ENCODE measurements around the gene JARID2. TPM values are rescaled to one million over a fixed set of nuclear protein-coding genes. Genes with fewer than 3 reads are reported as not detected.

JARID2 gene
- total RNA-seq, 1 experiment from 2014 or later, result 180 TPM

DNA sequence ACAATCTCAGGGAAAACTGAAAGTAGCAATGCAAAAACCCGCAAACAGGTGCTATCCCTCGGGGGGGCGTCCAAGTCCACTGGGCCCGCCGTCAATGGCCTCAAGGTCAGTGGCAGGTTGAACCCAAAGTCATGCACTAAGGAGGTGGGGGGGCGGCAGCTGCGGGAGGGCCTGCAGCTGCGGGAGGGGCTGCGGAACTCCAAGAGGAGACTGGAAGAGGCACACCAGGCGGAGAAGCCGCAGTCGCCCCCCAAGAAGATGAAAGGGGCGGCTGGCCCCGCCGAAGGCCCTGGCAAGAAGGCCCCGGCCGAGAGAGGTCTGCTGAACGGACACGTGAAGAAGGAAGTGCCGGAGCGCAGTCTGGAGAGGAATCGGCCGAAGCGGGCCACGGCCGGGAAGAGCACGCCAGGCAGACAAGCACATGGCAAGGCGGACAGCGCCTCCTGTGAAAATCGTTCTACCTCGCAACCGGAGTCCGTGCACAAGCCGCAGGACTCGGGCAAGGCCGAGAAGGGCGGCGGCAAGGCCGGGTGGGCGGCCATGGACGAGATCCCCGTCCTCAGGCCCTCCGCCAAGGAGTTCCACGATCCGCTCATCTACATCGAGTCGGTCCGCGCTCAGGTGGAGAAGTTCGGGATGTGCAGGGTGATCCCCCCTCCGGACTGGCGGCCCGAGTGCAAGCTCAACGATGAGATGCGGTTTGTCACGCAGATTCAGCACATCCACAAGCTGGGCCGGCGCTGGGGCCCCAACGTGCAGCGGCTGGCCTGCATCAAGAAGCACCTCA lies 250.7 kb downstream of the JARID2 start (continued):
- TF ChIP-seq ESRRA (CRISPR knock-in tag; IDR thresholded peaks at IDR 0.05; ENCODE audit: borderline replicate concordance) (no peak), KAT7 (CRISPR knock-in tag; IDR thresholded peaks at IDR 0.05; ENCODE audit: borderline replicate concordance) (no peak), ZNF416 (CRISPR knock-in tag; IDR thresholded peaks at IDR 0.05) (no peak), ZNF232 (CRISPR knock-in tag; IDR thresholded peaks at IDR 0.05) (no peak), RORB (CRISPR knock-in tag; IDR thresholded peaks at IDR 0.05) (no peak)

DNA sequence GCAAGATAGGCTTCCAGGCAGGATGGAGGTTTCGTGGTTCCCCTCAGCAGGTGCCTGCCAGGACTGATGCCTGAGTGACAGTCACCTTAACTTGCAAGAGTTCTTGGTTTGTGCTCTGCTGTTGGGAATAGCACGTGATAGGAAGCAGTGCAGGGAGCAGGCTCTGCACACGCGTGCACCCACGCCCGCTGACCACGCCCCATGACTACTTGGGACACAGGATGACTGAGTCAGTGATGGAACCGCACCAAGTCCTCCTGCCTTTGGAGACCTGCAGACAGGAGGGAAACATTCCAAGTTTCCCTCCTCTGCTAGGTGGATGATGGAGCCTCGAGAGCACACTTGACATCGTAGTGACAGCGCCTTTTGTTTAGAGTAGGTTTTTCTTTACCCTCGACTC lies 252.8 kb downstream of the JARID2 start:
- H3K36me3 Mint-ChIP-seq, result peaks cover 81% of the 10 kb centered on the region
- no peak for ATAC-seq
- H3K27ac Mint-ChIP-seq, result peak overlapping the region; percentile 89; the same call in 1 of the 2 replicates
- ChIA-PET POLR2A (no interaction called here), CTCF (no interaction called here)
- DNase-seq (ENCODE audit: low spot score), result no peak
- H3K9me3 Mint-ChIP-seq, result no peaks in the 10 kb centered on the region
- TF ChIP-seq, protein P1, sequence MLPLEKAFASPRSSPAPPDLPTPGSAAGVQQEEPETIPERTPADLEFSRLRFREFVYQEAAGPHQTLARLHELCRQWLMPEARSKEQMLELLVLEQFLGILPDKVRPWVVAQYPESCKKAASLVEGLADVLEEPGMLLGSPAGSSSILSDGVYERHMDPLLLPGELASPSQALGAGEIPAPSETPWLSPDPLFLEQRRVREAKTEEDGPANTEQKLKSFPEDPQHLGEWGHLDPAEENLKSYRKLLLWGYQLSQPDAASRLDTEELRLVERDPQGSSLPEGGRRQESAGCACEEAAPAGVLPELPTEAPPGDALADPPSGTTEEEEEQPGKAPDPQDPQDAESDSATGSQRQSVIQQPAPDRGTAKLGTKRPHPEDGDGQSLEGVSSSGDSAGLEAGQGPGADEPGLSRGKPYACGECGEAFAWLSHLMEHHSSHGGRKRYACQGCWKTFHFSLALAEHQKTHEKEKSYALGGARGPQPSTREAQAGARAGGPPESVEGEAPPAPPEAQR (CRISPR knock-in tag; IDR thresholded peaks at IDR 0.05), result no peak
- TF ChIP-seq RORB (CRISPR knock-in tag; IDR thresholded peaks at IDR 0.05) (no peak), MYBL2 (CRISPR knock-in tag; IDR thresholded peaks at IDR 0.05) (no peak)
- H3K4me3 Mint-ChIP-seq, result no peak overlapping the region
- H3K27me3 Mint-ChIP-seq (ENCODE audit: low read depth), result no peaks in the 10 kb centered on the region; the same call in 1 of the 2 replicates
- H3K4me1 Mint-ChIP-seq, result peaks cover 37% of the 10 kb centered on the region

DNA sequence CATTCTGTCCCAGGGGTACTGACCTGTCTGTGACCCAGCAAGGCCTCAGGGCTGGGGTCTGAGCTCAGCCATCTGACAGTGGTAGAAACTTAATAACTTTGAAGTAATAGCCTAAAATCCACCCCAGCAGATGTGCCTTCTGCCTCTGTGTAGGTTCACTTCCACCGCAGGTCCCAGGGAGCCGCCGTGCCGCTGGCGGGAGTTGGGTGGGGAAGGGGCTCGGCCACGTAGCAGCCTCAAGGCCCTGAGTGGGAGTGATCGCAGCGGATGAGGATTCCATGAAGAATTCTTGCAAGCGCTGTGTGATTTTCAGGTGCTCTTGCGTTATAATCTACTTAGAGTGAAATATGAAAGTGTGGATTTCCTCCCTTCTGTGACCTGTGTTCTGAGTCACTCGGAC lies 253.3 kb downstream of the JARID2 start:
- Mint-ChIP-seq H3K27me3 (ENCODE audit: low read depth) (no peaks in the 10 kb centered on the region; the same call in 1 of the 2 replicates), H3K4me1 (peaks cover 34% of the 10 kb centered on the region), H3K9me3 (no peaks in the 10 kb centered on the region), H3K36me3 (peaks cover 85% of the 10 kb centered on the region), H3K4me3 (no peak overlapping the region), H3K27ac (peak overlapping the region; percentile 76; the same call in 1 of the 2 replicates)
- TF ChIP-seq, protein P2, sequence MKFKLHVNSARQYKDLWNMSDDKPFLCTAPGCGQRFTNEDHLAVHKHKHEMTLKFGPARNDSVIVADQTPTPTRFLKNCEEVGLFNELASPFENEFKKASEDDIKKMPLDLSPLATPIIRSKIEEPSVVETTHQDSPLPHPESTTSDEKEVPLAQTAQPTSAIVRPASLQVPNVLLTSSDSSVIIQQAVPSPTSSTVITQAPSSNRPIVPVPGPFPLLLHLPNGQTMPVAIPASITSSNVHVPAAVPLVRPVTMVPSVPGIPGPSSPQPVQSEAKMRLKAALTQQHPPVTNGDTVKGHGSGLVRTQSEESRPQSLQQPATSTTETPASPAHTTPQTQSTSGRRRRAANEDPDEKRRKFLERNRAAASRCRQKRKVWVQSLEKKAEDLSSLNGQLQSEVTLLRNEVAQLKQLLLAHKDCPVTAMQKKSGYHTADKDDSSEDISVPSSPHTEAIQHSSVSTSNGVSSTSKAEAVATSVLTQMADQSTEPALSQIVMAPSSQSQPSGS (CRISPR knock-in tag; IDR thresholded peaks at IDR 0.05; ENCODE audit: borderline replicate concordance, low read depth), result no peak
- TF ChIP-seq, protein P3, sequence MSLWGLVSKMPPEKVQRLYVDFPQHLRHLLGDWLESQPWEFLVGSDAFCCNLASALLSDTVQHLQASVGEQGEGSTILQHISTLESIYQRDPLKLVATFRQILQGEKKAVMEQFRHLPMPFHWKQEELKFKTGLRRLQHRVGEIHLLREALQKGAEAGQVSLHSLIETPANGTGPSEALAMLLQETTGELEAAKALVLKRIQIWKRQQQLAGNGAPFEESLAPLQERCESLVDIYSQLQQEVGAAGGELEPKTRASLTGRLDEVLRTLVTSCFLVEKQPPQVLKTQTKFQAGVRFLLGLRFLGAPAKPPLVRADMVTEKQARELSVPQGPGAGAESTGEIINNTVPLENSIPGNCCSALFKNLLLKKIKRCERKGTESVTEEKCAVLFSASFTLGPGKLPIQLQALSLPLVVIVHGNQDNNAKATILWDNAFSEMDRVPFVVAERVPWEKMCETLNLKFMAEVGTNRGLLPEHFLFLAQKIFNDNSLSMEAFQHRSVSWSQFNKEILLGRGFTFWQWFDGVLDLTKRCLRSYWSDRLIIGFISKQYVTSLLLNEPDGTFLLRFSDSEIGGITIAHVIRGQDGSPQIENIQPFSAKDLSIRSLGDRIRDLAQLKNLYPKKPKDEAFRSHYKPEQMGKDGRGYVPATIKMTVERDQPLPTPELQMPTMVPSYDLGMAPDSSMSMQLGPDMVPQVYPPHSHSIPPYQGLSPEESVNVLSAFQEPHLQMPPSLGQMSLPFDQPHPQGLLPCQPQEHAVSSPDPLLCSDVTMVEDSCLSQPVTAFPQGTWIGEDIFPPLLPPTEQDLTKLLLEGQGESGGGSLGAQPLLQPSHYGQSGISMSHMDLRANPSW (CRISPR knock-in tag; conservative IDR thresholded peaks at IDR 0.05; ENCODE audit: low read depth), result no peak
- TF ChIP-seq, protein P4, sequence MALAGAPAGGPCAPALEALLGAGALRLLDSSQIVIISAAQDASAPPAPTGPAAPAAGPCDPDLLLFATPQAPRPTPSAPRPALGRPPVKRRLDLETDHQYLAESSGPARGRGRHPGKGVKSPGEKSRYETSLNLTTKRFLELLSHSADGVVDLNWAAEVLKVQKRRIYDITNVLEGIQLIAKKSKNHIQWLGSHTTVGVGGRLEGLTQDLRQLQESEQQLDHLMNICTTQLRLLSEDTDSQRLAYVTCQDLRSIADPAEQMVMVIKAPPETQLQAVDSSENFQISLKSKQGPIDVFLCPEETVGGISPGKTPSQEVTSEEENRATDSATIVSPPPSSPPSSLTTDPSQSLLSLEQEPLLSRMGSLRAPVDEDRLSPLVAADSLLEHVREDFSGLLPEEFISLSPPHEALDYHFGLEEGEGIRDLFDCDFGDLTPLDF (CRISPR knock-in tag; IDR thresholded peaks at IDR 0.05), result no peak
- TF ChIP-seq, protein P5, sequence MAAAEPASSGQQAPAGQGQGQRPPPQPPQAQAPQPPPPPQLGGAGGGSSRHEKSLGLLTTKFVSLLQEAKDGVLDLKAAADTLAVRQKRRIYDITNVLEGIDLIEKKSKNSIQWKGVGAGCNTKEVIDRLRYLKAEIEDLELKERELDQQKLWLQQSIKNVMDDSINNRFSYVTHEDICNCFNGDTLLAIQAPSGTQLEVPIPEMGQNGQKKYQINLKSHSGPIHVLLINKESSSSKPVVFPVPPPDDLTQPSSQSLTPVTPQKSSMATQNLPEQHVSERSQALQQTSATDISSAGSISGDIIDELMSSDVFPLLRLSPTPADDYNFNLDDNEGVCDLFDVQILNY (CRISPR knock-in tag; IDR thresholded peaks at IDR 0.05), result no peak
- no peak for TF ChIP-seq ZNF416 (CRISPR knock-in tag; IDR thresholded peaks at IDR 0.05)
- TF ChIP-seq, protein P6, sequence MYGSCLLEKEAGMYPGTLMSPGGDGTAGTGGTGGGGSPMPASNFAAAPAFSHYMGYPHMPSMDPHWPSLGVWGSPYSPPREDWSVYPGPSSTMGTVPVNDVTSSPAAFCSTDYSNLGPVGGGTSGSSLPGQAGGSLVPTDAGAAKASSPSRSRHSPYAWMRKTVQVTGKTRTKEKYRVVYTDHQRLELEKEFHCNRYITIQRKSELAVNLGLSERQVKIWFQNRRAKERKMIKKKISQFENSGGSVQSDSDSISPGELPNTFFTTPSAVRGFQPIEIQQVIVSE (CRISPR knock-in tag; IDR thresholded peaks at IDR 0.05; ENCODE audit: borderline replicate concordance), result no peak
- TF ChIP-seq FOXK1 (CRISPR knock-in tag; IDR thresholded peaks at IDR 0.05), result no peak
- no peak for TF ChIP-seq RORB (CRISPR knock-in tag; IDR thresholded peaks at IDR 0.05)
- TF ChIP-seq, protein P7, sequence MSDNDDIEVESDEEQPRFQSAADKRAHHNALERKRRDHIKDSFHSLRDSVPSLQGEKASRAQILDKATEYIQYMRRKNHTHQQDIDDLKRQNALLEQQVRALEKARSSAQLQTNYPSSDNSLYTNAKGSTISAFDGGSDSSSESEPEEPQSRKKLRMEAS (CRISPR knock-in tag; IDR thresholded peaks at IDR 0.05), result no peak
- TF ChIP-seq MYBL2 (CRISPR knock-in tag; IDR thresholded peaks at IDR 0.05), result no peak
- TF ChIP-seq, protein P8, sequence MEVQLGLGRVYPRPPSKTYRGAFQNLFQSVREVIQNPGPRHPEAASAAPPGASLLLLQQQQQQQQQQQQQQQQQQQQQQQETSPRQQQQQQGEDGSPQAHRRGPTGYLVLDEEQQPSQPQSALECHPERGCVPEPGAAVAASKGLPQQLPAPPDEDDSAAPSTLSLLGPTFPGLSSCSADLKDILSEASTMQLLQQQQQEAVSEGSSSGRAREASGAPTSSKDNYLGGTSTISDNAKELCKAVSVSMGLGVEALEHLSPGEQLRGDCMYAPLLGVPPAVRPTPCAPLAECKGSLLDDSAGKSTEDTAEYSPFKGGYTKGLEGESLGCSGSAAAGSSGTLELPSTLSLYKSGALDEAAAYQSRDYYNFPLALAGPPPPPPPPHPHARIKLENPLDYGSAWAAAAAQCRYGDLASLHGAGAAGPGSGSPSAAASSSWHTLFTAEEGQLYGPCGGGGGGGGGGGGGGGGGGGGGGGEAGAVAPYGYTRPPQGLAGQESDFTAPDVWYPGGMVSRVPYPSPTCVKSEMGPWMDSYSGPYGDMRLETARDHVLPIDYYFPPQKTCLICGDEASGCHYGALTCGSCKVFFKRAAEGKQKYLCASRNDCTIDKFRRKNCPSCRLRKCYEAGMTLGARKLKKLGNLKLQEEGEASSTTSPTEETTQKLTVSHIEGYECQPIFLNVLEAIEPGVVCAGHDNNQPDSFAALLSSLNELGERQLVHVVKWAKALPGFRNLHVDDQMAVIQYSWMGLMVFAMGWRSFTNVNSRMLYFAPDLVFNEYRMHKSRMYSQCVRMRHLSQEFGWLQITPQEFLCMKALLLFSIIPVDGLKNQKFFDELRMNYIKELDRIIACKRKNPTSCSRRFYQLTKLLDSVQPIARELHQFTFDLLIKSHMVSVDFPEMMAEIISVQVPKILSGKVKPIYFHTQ (CRISPR knock-in tag; IDR thresholded peaks at IDR 0.05), result no peak
- TF ChIP-seq FOXP1 (CRISPR knock-in tag; IDR thresholded peaks at IDR 0.05; ENCODE audit: borderline replicate concordance), result no peak
- TF ChIP-seq ZNF317 (CRISPR knock-in tag; IDR thresholded peaks at IDR 0.05; ENCODE audit: borderline replicate concordance, low read depth), result no peak
- TF ChIP-seq, protein P9, sequence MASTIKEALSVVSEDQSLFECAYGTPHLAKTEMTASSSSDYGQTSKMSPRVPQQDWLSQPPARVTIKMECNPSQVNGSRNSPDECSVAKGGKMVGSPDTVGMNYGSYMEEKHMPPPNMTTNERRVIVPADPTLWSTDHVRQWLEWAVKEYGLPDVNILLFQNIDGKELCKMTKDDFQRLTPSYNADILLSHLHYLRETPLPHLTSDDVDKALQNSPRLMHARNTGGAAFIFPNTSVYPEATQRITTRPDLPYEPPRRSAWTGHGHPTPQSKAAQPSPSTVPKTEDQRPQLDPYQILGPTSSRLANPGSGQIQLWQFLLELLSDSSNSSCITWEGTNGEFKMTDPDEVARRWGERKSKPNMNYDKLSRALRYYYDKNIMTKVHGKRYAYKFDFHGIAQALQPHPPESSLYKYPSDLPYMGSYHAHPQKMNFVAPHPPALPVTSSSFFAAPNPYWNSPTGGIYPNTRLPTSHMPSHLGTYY (CRISPR knock-in tag; IDR thresholded peaks at IDR 0.05), result no peak
- DNase-seq (ENCODE audit: low spot score), result no peak
- CTCF ChIA-PET, result no interaction called here
- POLR2A ChIA-PET, result no interaction called here
- no peak for ATAC-seq

All from WTC11 (cell line).